HCT116 (cell line): ENCODE results near the gene BSPH1.

Source experiments
- CTCF ChIP-seq, 3 experiments: fragments of 200-600 bp in 1 of 3; sonication (generic) in 1 of 3; IDR thresholded peaks in 2 of 3; conservative IDR thresholded peaks in 1 of 3; 2 replicates each; pipeline ENCODE4 v1.5.1; 2012 to 2017; ENCODE audit warnings: low read depth in 2 of 3, low read length in 2 of 3, antibody characterized with exemption in 1 of 3, borderline replicate concordance in 1 of 3, control low read depth in 1 of 3, mild to moderate bottlenecking in 1 of 3, mixed read lengths in 1 of 3, mixed run types in 1 of 3, moderate library complexity in 1 of 3; ENCODE audit not compliant: insufficient read depth in 1 of 3
- EZH2 ChIP-seq: fragments of 200-600 bp; sonication (generic); IDR thresholded peaks from 2 replicates; pipeline ENCODE4 v1.6.1; 2017; ENCODE audit warnings: antibody characterized with exemption, mixed run types
- POLR2A ChIP-seq: IDR thresholded peaks from 2 replicates; pipeline ENCODE4 v1.7.0; 2011; ENCODE audit warnings: borderline replicate concordance; ENCODE audit not compliant: insufficient read depth, insufficient read length; ENCODE audit errors: extremely low read depth
- POLR2AphosphoS5 ChIP-seq: IDR thresholded peaks from 2 replicates; pipeline ENCODE4 v1.6.1; 2011; ENCODE audit warnings: mild to moderate bottlenecking, low read depth, low read length, moderate library complexity
- REST ChIP-seq: IDR thresholded peaks from 2 replicates; pipeline ENCODE4 v1.6.1; 2012; ENCODE audit warnings: low read depth

GRCh38 chr19:47996230-47996727, 4.3 kb upstream of the BSPH1 start:
- no peak for TF ChIP-seq EZH2
- no peak for TF ChIP-seq POLR2A
- TF ChIP-seq CTCF (IDR thresholded peaks at IDR 0.05 in 2 of 3, conservative IDR thresholded peaks at IDR 0.05 in 1 of 3; ENCODE audit: borderline replicate concordance in 1 of 3, insufficient read depth in 1 of 3, low read depth in 2 of 3, low read length in 2 of 3), result no peak
- TF ChIP-seq REST, result no peak
- TF ChIP-seq POLR2AphosphoS5, result no peak
